Endothelial cell of umbilical vein (primary cell): ENCODE data around the gene PEX5. TPM values are rescaled to one million over a fixed set of nuclear protein-coding genes. Genes with fewer than 3 reads are reported as not detected.

ENCODE experiments used
- BruUV-seq: library from RNA; stranded (reverse); fragments of 400-500 nt; replicated peaks from 2 replicates; lab custom pipeline; 2021; lab: Mats Ljungman, UMichigan
- CTCF ChIA-PET: fragments of 300-600, 350-600 bp; sonication (Branson Sonifier 250); formaldehyde crosslinking; loops from one replicate; lab custom pipeline; 2021; ENCODE audit warnings: antibody characterized with exemption, inconsistent platforms; lab: Charles Lee
- POLR2A ChIA-PET: fragments of 300-600, 350-600 bp; sonication (Branson Sonifier 250); formaldehyde crosslinking; loops from one replicate; lab custom pipeline; 2021; ENCODE audit warnings: antibody characterized with exemption, inconsistent platforms; lab: Charles Lee
- DNase-seq: peaks from one replicate; pipeline ENCODE4 v3.0.0-alpha.2; 2011; ENCODE audit warnings: low read depth, low spot score
- FAIRE-seq: peaks from 2 replicates; lab custom pipeline; 2011; peaks lifted over from hg19 to GRCh38; lab: Jason Lieb, UNC
- H2AFZ ChIP-seq: 2 replicates; pipeline ENCODE4 v1.6.0; 2012; ENCODE audit warnings: low read depth, low read length, control low read depth, inconsistent platforms
- H3K27ac ChIP-seq: 2 replicates; pipeline ENCODE4 v1.5.1; 2011; ENCODE audit warnings: low read depth, mild to moderate bottlenecking, control low read depth, low read length, moderate library complexity; ENCODE audit not compliant: insufficient read depth
- H3K27me3 ChIP-seq, 2 experiments: 2 replicates each; pipeline versions ENCODE4 v1.6.0 to v1.6.1; 2011; ENCODE audit warnings: low read length in 2 of 2, mixed read lengths in 1 of 2; ENCODE audit not compliant: control insufficient read depth in 2 of 2, insufficient read depth in 2 of 2
- H3K36me3 ChIP-seq, 2 experiments: 2 replicates in 1 of 2; 3 replicates in 1 of 2; pipeline ENCODE4 v1.5.1; 2011; ENCODE audit warnings: low read length in 2 of 2, mild to moderate bottlenecking in 1 of 2, moderate library complexity in 1 of 2; ENCODE audit not compliant: control insufficient read depth in 2 of 2, insufficient read depth in 2 of 2; ENCODE audit errors: extremely low read depth in 1 of 2
- H3K4me1 ChIP-seq: 3 replicates; pipeline ENCODE4 v1.5.1; 2011; ENCODE audit warnings: mild to moderate bottlenecking, low read length; ENCODE audit not compliant: control insufficient read depth, insufficient read depth; ENCODE audit errors: extremely low read depth
- H3K4me2 ChIP-seq: 2 replicates; pipeline ENCODE4 v1.6.1; 2011; ENCODE audit warnings: low read length, control low read depth, mixed read lengths; ENCODE audit not compliant: insufficient read depth
- H3K4me3 ChIP-seq, 3 experiments: fragments of 200-600 bp in 1 of 3; sonication (generic), shearing (Covaris generic) in 1 of 3; replicated peaks in 1 of 3; 2 replicates each; pipeline ENCODE4 v1.5.1; 2011 to 2016; ENCODE audit warnings: control low read depth in 3 of 3, low read length in 3 of 3, mild to moderate bottlenecking in 2 of 3, inconsistent platforms in 1 of 3, low read depth in 1 of 3, moderate library complexity in 1 of 3; ENCODE audit not compliant: insufficient read depth in 1 of 3
- H3K79me2 ChIP-seq: 2 replicates; pipeline ENCODE4 v1.6.0; 2012; ENCODE audit warnings: low read length, inconsistent platforms; ENCODE audit not compliant: control insufficient read depth, insufficient read depth
- H3K9ac ChIP-seq: replicated peaks from 2 replicates; pipeline ENCODE3; 2011; ENCODE audit warnings: low read length, control low read depth; ENCODE audit not compliant: insufficient read depth; ENCODE audit errors: extremely low read depth
- H3K9me1 ChIP-seq: replicated peaks from 3 replicates; pipeline ENCODE4 v1.6.0; 2011; ENCODE audit warnings: mild to moderate bottlenecking, low read length; ENCODE audit not compliant: control insufficient read depth, insufficient read depth; ENCODE audit errors: extremely low read depth
- H3K9me3 ChIP-seq: replicated peaks from 2 replicates; pipeline ENCODE4 v1.5.1; 2012; ENCODE audit warnings: low read length, inconsistent platforms; ENCODE audit not compliant: control insufficient read depth, insufficient read depth
- H4K20me1 ChIP-seq: replicated peaks from 2 replicates; pipeline ENCODE3; 2011; ENCODE audit warnings: mild to moderate bottlenecking, low read length; ENCODE audit not compliant: control insufficient read depth, insufficient read depth; ENCODE audit errors: extremely low read depth
- EZH2 ChIP-seq: IDR thresholded peaks from 2 replicates; pipeline ENCODE4 v1.6.1; 2012; ENCODE audit warnings: borderline replicate concordance, low read depth, mild to moderate bottlenecking, moderate library complexity, low read length, inconsistent platforms; ENCODE audit not compliant: severe bottlenecking
- FOS ChIP-seq: IDR thresholded peaks from 2 replicates; pipeline ENCODE4 v1.6.1; 2011; ENCODE audit warnings: mild to moderate bottlenecking, low read length, moderate library complexity, borderline replicate concordance; ENCODE audit not compliant: insufficient read depth
- GATA2 ChIP-seq: IDR thresholded peaks from 2 replicates; pipeline ENCODE4 v1.7.0; 2011; ENCODE audit warnings: low read depth, mild to moderate bottlenecking, moderate library complexity, mixed read lengths, low read length; ENCODE audit not compliant: insufficient read length, insufficient read depth
- JUN ChIP-seq: IDR thresholded peaks from 2 replicates; pipeline ENCODE4 v1.6.1; 2011; ENCODE audit warnings: borderline replicate concordance, low read depth; ENCODE audit not compliant: insufficient read length, insufficient read depth
- MYC ChIP-seq: IDR thresholded peaks from one replicate; pipeline ENCODE4 v1.6.1; 2011; ENCODE audit warnings: mild to moderate bottlenecking, low read depth, low read length
- POLR2A ChIP-seq: IDR thresholded peaks from 2 replicates; pipeline ENCODE4 v1.6.1; 2012; ENCODE audit warnings: low read depth, mild to moderate bottlenecking, control low read depth, low read length
- POLR2AphosphoS5 ChIP-seq: IDR thresholded peaks from 2 replicates; pipeline ENCODE4 v1.6.1; 2012; ENCODE audit warnings: low read depth, mild to moderate bottlenecking, control low read depth, low read length, moderate library complexity; ENCODE audit not compliant: insufficient read depth
- dilution Hi-C: fragments of 300-500 bp; cut with MboI; formaldehyde crosslinking; loops from one replicate; pipeline ENCODE4 v1.15.0; 2019; ENCODE audit warnings: low sequenced_read_pairs; ENCODE audit not compliant: extremely low pct_ligation_motif_present
- intact Hi-C: fragments of 100-400 bp; cut with micrococcal nuclease; formaldehyde crosslinking; loops from one replicate; pipeline ENCODE4 v1.10.0; 2022
- polyA plus RNA-seq, 4 experiments: library from polyadenylated mRNA; depleted of rRNA in 3 of 4; stranded (reverse) in 3 of 4; unstranded in 1 of 4; fragments of >200 nt; gene quantifications; 2 replicates each; pipeline versions ENCODE4 v1.2.1 to v1.2.3, GENCODE V29; 2011 to 2012; ENCODE audit warnings: missing spikeins in 1 of 4
- total RNA-seq: library from RNA; stranded (reverse); gene quantifications from 2 replicates; pipeline ENCODE4 v1.2.3, GENCODE V29; 2021
- TF ChIP-seq, protein P1 (sequence below): IDR thresholded peaks from 2 replicates; pipeline ENCODE4 v1.6.1; 2011; ENCODE audit not compliant: insufficient read depth, insufficient read length
- TF ChIP-seq, protein P2 (sequence below), 2 donors: IDR thresholded peaks; 1 replicate in 1 of 2; 2 replicates in 1 of 2; pipeline ENCODE4 v1.5.1; 2011; ENCODE audit warnings: low read length in 2 of 2, mild to moderate bottlenecking in 2 of 2, moderate library complexity in 2 of 2, control low read depth in 1 of 2, inconsistent platforms in 1 of 2, low read depth in 1 of 2; ENCODE audit not compliant: insufficient read depth in 1 of 2; ENCODE audit errors: extremely low read depth in 1 of 2

Gene PEX5
- total and polyA plus RNA-seq, 2 donors (not counting 3 experiments of a cell fraction or from before 2014, with no cell fraction given) = 12.9 to 32.3 TPM

DNA sequence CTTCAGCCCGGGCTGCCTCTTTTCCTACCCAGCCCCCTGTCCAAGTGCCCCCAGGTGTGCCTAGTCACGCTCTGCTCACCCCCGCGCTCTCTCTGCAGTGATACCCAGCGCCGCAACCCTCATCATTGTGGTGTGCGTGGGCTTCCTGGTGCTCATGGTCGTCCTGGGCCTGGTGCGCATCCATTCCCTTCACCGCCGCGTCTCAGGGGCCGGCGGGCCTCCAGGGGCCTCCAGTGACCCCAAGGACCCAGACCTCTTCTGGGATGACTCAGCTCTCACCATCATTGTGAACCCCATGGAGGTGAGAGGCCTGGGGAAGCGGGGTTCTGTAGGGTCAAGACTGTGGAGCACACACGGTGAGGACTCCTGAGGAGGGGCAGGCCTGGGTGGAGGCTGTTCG lies 32.1 kb upstream of the PEX5 start:
- Histone ChIP-seq H3K9ac (no peak overlapping the region), H3K4me2 (no peak overlapping the region), H3K79me2 (no peaks in the 10 kb centered on the region), H3K36me3 (peaks cover 0 to 8% of the 10 kb centered on the region in 2 experiments), H2AFZ (no peak overlapping the region), H3K4me3 (no peak overlapping the region), H3K27me3 (peaks cover 2% of the 10 kb centered on the region in 2 experiments), H3K9me3 (no peaks in the 10 kb centered on the region), H4K20me1 (no peaks in the 10 kb centered on the region), H3K27ac (no peak overlapping the region), H3K4me1 (no peaks in the 10 kb centered on the region), H3K9me1 (no peaks in the 10 kb centered on the region)
- CTCF ChIA-PET = interaction anchor here (1.7 kb wide), 1 partner anchor 15 kb away, joined by 5 read pairs; no protein-coding TSS in a partner anchor
- FAIRE-seq (no peak), DNase-seq (no peak)
- POLR2A ChIA-PET = no interaction called here
- dilution Hi-C loops = no loop called here
- intact Hi-C loops = no loop called here
- TF ChIP-seq MYC (no peak), EZH2 (no peak), POLR2AphosphoS5 (no peak), FOS (no peak), GATA2 (no peak), JUN (no peak), POLR2A (no peak)
- TF ChIP-seq, protein P1, sequence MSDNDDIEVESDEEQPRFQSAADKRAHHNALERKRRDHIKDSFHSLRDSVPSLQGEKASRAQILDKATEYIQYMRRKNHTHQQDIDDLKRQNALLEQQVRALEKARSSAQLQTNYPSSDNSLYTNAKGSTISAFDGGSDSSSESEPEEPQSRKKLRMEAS = no peak
- TF ChIP-seq, protein P2, sequence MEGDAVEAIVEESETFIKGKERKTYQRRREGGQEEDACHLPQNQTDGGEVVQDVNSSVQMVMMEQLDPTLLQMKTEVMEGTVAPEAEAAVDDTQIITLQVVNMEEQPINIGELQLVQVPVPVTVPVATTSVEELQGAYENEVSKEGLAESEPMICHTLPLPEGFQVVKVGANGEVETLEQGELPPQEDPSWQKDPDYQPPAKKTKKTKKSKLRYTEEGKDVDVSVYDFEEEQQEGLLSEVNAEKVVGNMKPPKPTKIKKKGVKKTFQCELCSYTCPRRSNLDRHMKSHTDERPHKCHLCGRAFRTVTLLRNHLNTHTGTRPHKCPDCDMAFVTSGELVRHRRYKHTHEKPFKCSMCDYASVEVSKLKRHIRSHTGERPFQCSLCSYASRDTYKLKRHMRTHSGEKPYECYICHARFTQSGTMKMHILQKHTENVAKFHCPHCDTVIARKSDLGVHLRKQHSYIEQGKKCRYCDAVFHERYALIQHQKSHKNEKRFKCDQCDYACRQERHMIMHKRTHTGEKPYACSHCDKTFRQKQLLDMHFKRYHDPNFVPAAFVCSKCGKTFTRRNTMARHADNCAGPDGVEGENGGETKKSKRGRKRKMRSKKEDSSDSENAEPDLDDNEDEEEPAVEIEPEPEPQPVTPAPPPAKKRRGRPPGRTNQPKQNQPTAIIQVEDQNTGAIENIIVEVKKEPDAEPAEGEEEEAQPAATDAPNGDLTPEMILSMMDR (IDR thresholded peaks at IDR 0.05; ENCODE audit: extremely low read depth in 1 of 2, insufficient read depth in 1 of 2, low read depth in 1 of 2, low read length in 2 of 2) = no peak
- no TSS peak for BruUV-seq
